Measurements from ENCODE around the gene GYPC.

GYPC gene

DNA sequence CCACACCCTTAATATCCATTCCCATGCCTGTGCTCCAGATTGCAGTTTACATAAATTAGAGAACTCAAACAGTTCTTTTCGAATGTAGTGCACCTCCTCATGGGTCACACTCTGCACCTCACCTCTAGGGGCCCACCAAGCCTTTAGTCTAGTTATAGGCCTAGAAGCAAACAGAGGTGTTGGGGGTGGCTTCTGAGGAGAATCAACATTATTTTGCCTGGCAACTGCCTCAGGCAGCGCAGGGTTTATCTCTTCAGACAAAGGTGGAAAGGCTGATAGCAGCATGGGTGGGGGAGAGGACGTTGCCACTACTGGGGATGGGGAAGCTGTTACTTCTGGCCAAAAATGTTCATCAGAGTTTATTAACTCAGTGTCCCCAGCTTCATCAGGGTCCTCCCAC lies 5.0 kb upstream of the GYPC start:
- no peak for DNase-seq

DNA sequence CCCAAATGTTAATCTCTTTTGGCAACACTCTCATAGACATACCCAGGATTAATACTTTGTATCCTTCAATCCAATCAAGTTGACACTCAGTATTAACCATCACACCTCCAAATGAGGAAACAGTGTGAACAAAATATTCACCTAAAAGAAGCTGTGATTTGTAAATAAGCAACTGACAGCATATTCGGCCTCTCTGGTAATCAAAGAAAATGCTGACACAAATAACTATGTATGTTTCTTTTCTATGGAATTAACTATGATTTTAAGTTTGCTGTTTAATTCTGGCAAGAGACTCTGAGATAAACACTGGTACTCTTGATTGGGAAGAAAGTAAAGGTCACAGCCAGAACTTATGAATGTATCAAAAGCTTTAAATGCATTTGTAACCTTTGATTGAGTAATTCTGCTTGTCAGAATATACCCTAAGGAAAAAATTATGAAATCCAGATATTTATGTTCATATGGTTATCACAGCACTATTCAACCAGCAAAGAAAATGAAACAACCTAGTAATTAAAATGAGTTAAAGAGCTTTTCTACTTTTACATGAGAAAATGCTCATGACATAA lies 3.6 kb upstream of the GYPC start:
- no peak for DNase-seq

DNA sequence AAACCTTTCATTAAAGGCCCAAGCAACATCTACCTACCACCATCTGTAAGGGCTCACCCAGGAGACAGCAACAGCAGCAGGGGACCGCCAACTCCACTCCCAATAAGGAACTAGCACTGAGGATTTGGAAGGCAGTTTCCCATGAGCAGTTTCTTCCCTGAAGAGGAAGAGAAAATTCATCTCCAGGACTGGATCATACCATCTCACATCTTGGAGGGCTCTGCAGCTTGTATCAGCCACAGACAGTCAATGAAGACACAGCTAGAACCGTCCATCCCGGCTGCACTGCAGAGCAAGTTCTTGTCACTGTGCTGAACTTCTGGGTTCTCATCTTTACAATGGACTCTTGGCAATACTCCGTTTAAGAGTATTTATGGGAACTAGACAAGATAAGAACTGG lies 2.8 kb upstream of the GYPC start:
- DNase-seq = no peak

DNA sequence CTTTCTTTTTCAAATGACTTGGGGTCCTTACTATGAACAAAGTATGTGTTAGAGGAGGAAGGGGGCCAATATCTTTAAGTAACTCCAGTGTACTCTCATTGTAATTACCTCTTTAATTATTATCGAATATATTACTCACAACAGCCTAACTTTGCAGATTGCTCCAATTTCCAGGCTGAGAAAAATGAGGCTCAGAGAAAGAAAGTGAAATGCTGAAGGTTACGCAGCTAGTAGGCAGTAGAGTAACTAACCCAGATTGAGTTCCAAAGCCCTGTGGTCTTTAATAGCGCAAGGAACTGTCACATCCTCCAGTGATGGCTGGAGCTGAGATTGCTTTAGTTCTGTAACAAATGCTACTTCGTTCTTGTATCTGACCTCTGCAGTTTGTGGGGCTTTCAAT lies 2.2 kb upstream of the GYPC start:
- no peak for DNase-seq

DNA sequence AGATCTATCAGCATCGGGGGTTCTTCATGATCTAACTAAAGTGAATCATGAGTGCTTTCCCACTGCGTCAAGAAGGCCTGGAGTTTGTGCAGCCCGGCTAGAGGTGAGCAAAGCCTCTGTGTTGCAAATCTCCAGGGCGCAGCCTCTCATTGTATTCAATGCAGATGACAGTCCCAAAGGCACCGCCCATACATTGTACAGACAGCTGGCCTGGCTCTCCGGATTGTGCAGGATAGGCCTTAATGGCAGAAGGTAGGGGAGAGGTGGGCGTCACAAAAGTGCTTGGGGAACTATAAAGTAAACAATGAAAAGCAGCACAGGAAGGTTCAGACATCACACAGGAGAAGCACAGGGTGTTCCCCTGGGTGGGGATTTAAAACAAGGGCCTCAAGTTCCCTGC lies 907 bp upstream of the GYPC start:
- DNase-seq = no peak

DNA sequence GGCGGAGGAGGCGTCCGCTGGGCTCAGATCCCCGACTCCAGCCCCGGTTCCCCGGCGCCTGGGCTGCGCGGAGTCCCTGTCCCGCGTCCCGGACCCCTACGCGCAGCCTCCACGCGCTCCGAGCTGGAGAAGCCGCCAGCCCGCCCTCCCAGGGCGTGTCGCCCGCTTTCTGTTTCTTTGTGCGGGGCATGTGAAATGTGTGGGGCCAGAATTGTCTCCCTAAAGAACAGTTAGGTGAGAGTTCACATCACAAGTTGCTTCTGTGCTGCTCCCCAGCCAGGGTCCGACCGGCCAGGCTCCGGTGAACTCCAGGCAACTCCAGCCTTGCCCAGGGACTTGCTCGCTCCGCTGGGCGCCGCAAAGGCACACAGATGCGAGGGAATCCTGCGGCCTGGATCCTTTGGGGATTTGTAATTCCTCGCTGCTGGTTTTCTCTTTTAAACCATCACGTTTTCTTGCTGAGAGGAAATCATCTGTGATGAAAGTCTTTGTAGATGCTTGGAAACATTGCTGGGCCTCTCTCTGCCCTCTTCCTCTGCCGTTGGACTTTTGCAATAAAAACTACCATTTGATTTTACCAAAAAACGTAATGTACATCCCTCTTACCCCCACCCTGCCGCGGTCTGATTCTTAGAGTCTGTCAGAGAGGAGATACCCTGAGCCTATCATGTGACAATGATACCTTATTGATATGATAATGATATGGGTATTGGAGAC lies 631 bp downstream of the GYPC start:
- no peak for DNase-seq

DNA sequence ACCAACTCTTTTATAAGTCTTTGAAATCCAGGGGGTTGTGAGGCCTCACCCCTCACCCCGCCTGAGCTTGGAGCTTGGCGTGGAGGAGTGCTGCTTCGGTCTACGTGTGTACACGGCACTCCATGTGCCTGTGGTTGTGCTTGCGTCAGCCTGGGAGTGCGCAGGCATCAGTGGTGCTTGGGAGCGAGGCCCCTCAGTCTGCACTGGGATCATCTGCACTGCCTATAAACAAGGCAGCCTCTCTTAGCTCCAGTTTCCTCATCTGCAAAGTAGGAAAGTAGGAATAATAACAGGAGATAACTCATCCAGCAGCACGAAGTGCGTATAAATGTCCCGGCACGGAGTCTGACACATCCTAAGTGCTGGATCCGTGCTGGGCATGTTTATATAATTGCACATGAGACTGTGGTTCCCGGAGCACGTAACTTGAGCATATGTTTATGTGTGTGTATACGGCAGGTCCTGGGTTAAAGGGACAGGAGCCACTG lies 1.2 kb downstream of the GYPC start:
- peak; percentile 61 for DNase-seq

DNA sequence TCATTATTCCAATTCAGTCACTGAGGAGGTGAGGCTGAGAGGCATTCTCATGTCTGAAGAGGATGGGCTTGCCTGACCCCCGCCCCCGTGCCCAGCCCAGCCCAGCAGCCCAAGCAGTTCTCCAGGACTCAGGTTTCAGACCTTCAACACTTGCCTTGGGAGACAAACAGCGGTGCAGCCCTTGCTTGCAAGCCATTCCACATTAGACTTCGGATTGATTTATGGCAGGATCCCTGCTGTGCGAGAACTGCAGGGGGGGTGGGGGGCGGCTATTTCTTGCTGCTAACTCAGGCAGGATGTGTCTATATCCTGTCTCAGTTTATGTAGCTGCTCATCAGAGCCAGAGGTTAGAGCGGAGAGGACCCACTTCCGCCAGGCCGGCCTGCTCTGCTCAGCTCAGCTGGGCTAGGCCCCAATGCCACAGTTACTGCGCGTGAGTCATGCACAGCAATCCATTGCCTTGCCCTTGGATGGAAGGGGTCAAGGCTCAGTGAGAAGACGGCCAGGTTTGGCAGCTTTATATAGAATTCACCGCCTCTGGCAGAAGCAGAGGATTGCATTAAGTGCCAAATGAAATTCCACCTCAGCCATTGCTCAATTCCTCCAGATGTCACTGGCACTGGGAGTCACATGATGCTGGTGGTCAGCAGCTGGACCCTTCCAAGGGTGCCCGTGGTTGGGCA lies 1.8 kb downstream of the GYPC start:
- peak; percentile 81 for DNase-seq

DNA sequence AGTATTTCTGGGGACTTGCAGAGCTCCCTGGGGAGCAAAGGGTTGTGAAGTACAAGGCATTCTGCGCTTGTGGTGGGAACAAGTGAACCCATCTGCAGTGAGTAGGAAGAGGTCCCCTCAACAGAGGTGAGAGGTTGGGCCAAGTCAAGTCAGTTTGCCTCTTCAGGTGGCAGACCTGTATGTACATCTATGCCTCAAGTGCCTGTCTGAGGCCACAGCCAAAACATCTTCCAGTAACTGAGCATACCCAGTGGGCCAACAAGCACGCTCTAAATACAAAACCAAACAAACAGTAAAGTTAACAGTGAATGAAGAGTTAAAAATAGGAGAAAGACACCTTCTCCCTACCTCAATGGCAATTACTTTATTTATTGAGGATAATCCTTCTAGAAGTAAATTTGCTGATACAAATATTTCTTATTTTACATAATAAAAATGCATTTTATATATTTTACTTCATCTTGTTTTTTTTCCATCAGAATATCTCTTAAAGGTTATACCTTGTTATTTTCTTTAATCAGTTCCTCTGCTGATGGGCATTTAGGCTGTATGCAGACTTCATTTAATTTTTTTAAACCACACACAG lies 2.5 kb downstream of the GYPC start:
- no peak for DNase-seq

DNA sequence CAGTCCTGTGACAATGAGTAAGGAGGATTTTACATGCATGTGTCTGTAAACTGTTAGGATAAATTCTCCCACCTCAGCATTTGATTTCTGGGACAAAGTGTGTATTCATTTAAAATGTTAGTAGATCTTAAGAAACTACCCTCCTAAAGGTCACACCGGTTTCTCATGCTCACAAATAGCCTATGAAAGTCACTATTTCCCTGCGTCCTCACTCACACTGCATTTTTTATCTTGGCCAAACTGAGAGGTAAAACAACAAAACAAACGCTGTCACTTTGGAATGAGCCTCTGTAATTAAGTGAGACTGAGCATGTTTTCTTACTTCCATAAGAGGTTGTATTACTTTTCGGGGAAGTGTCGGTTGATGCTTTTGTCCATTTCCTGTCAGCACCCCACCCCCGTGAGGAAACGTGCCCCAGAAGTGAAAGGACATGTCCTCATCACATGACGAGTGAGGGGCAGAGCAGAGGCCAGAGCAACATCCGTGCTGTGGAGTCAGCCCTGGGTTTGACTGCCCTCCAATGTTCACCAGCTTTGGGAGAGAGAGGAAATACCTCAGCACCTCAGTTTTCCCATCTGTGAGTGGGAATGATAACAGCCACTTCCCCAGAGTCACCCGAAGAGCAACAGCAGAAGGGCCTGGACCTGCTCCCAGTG lies 3.1 kb downstream of the GYPC start:
- peak; percentile 76 for DNase-seq

DNA sequence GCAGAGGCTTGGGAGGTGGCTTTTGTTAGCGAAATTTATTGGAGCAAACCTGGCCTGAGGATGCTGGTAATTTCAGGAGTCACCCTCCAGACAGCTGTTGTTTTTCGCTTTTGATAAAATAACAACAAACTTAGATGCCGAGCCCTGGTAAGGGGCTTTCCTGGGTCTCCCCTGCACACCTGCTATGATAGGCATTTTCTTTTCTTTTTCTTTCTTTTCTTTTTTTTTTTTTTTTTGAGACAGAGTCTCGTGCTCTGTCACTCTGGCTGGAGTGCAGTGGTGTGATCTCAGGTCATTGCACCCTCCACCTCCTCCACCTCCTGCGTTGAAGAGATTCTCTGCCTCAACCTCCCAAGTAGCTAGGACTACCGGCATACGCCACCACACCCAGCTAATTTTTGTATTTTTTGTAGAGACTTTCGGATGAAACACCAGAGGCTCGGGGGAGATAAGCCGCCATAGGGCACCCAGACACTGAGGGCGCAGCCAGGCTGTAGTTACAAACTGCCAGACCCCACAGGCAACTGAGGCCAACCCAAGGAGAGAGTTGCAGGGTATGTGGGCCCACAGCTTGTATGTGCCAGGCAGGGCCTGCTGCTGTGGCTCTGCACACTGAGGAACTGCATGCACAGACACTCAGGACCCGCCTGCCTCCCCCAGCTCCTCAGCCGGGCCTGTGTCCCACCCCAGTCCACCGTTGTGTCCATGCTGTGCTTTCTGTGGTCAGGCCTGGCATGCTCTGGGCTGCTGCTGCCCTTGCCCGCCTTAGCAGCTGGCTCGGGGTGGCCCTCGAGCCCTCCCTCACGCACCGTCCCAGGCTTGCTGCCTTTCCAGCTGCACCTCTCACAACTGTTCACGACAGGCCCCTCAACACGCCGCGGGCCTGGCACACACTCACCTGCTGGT lies 3.9 kb downstream of the GYPC start:
- DNase-seq = no peak

DNA sequence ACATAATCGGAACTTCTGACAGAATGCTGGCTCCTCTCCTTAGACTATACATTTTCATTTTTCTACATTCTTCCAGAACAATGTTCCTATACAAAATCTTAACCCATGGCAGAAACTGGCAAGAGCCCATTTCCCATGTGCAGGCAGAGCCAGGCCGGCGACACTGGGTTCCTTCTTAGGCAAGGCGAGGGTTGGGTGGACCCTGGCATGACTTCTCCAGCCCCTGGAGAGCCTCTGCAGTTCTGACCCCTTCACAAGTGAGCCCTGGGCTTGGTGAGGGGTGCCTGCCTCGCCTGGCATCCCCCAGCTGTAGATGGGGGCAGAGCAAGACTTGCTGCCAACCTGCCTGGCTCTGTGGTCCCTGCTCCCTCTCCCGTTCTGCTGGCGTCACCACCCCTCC lies 5.0 kb downstream of the GYPC start:
- DNase-seq = no peak

DNA sequence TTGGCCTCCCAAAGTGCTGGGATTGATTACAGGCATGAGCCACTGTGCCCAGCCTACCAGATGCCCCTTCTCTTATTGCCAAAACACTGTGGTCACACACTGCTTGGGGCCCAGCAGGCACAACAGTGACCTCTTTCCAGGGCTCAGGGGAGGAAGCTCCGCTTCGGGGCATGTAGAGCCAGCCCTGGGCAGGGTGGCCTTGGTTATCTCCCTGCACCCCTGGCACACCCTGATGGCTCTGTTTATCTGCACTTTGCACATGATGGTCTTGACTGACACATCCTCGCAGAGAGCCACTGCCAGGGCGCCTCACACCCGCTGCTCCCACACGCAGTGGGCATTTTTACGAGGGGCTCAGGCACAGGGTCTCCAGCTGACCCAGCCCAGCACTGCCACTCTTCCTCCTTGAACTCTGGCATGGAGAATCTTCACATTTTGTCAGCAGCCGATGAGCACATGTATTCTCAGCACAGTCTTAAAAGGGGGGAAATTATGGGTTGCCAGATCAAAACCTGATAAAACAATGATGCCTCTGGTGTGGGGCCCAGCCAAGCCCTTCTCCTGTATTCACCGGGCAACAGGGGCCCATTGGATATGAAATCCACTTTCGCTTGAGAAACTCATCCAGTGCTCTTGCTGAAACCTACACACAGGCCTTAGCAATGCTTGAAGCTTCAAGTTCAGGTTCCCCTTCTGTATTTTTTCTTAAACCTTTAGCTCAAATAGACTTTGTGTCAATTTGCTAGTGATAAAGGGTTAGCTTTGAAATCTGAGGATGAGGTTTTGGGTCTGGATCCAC lies 5.9 kb downstream of the GYPC start:
- no peak for DNase-seq

DNA sequence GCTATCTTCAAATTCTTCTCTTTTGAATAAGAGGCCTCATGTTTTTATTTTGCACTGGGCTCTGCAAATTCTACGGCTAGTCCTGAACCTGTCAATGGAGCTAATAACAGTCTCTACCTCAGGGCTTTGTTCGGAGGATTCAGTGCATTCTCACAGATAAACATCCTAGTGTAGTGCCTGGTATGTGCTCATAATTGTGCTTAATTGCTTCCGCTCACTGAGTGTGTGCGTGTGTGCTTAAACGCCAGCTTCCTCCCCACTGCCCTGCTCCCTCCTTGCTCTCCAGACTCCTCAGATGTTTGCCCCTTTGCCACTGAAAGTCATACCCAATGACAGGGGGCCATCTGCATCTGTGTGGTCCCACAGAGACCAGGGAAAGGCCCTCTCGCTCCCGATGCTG lies 6.7 kb downstream of the GYPC start:
- DNase-seq = no peak

DNA sequence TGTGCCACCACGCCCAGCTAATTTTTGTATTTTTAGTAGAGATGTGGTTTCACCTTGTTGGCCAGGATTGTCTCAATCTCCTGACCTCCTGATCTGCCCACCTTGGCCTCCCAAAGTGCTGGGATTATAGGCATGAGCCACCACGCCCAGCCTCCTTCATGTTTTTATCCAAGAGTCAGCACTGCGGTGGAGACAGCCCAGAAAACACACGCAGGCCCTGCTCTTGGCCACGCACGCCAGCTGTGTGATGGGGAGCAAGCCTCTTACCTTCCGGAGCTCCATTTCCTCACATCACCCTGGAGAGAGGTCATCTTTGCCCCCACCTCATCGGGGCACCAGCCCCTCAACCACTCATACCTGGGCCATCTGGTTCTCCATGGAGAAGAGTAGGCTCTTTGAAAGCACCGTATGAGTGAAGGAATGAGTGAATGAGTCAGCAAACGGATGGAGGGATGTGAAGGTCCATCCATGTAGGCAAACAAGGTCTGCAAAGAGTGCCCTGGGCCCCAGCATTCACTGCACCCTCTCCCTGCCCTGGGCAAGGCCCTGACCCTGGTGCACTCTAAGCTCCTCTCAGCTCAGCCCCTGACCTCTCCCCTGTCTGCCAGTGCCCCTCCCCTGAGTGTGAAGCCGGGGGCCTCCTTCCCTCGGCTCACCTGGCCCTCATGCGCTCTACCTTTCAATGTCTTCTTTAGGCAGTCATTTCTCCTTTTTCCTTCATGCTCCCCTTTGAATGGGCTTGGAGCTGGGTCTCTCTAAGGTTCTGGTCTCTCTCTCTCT lies 7.4 kb downstream of the GYPC start:
- DNase-seq = no peak

DNA sequence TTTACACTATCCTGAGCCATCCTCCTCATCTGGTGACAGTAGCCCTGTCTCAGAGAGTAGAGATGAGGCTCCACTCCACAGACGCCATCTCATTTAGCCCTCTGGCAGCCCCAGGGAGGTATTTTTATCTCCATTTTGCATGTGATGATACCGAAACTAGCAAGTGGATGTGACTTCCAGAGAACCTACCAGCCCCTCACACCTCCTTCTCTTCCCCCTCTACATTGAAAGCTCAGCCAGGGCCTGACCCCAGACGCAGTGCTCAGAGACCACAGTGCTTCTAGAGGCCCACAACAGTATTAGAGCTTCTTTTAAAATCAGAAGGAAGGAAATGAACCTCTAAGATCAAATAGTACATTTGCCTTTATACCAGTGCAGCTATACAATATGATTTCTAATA lies 8.3 kb downstream of the GYPC start:
- peak; percentile 33 for DNase-seq

DNA sequence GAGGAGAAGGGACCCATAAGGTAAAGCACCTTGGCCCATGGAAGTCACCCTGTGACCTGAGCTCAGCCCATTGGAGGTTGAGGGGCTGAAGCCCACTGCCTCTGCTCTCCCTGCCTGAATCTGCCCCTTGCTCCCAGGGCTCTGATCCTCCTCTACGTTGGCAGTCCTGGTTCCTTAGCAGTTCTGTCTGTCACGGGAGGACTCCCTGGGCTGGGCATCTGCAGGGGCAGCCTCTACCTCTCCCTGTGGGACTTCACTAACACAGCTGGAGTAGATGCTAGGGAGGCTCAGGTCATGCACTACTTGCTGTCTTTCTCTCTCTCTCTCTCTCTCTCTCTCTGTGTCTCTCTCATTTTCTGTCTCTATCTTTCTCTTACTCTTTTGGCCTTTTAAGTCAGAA lies 8.7 kb downstream of the GYPC start:
- DNase-seq = no peak

DNA sequence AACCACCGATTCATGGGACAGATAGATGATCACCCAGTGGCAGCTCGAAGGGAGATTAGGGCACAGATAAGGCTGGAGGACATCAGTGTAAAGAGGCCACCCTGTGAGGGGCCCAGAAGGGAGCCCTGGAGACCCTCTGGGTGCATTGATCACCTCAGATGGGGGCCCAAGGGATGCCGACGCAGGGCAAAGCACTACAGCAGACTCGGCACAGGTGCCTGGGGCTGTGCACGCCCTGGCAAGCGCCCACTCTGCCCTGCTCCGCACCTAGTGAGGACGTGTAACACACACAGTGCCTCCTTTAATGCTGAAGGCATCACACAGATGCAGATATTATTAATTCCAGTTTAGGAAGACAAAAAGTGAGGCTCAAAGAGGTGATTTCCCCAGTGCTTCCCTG lies 9.5 kb downstream of the GYPC start:
- DNase-seq = no peak

DNA sequence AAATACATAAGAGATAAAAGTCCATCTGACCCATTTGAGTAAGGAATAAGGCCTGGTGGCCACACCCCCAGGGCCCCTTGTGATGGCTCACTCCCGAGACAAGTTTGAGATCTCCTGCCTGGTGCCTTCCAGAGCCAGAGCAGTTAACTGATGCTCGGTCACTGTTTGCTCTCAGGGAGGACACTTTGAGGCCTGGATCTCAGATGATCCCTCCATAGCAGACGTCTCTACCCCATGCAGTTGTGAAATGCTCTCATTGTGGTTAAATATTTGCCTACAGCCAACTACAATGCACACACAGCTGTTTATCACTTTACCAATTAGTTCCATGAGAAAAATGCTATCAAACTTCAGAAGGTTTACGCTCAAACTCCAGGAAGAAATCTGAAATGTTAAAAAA lies 12.3 kb downstream of the GYPC start:
- DNase-seq = no peak

DNA sequence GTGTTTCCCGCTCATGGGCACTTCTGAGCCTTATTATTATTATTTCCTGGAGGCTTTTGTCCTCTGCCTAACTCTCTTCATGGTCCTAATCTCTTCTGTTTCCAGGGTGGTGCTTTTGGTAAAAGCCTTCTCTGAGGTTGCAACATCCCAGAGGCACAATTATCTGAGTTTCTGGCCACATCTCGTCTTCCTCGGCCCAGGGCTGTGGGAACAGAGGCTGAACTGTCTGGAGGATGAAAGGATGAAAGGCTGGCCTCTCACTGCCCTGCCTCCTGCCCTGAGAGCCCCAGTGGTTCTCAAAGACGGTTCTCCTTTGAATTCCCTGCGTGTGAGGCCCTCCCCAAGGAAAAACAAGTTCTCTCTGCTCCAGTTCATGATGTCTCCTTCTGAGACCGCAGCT lies 13.8 kb downstream of the GYPC start:
- DNase-seq = no peak

DNA sequence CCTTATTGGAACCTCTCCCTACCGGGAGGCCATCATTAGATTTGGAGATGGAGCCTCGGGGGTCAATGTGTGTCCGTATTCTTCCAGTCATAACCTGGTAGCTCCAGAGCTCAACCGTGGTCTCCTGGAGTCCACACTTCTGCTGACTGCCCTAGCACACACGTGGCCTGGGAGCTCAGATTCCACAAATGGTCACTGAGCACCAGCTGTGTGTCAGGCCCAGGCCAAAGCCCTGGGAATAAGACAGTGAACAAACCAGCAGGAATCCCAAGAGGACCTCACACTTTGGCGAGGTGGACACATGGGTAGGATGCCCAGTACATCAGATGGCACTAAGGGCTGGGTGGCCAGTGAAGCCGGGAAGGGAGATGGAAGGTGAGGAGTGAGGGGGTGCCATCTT lies 15.5 kb downstream of the GYPC start:
- no peak for DNase-seq
